Measurements from ENCODE around the gene ZNF600. TPM values are rescaled to one million over a fixed set of nuclear protein-coding genes. Genes with fewer than 3 reads are reported as not detected.

The ZNF600 gene
- total and polyA plus RNA-seq, 9 of the 15 experiments (the other 6 are each of a cell fraction or from before 2014, with no cell fraction given), result 5.7 to 21.5 (median 17.6) TPM

DNA sequence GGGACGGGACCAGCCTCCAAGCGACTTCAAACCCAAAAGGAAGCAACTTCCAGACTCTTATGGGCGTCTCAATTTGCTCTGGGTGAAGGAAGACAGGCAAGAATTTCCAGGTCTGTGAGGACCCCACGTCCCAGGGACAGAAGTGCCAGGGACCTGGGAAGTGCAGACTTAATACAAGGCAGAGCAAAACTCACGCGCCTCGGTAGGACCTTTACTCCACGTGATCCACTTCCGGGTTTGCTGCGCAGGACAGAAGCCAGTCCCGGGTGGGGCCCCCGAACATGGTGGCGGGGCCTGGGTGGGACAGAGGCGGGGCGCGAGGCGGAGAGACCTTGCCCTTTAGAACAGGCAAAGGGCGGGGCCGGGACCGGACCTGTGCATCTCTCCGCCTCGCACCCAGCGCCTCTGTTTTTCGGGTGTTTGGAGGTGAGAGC is 61.0 kb downstream of the ZNF600 start (continued):
- TF ChIP-seq ZNF277 (CRISPR knock-in tag; IDR thresholded peaks at IDR 0.05; ENCODE audit: borderline replicate concordance) (no peak), CHD2 (IDR thresholded peaks at IDR 0.05; ENCODE audit: low read depth, low read length) (no peak), TAF15 (IDR thresholded peaks at IDR 0.05; ENCODE audit: low read depth, low read length) (no peak), ZEB2 (IDR thresholded peaks at IDR 0.05) (no peak), MXD1 (CRISPR knock-in tag; IDR thresholded peaks at IDR 0.05; ENCODE audit: borderline replicate concordance, poor library complexity, severe bottlenecking) (no peak), STAT5B (CRISPR knock-in tag; IDR thresholded peaks at IDR 0.05) (no peak), HES1 (IDR thresholded peaks at IDR 0.05; ENCODE audit: low read depth) (no peak), POLR2AphosphoS5 (IDR thresholded peaks at IDR 0.05; ENCODE audit: control insufficient read depth, insufficient read depth, low read depth, low read length) (peak; percentile 48; the same call in 1 of the 2 replicates), ELF4 (CRISPR knock-in tag; IDR thresholded peaks at IDR 0.05) (peak; percentile 93), SRSF3 (IDR thresholded peaks at IDR 0.05; ENCODE audit: insufficient read depth, low read length) (no peak), ZFP30 (CRISPR knock-in tag; IDR thresholded peaks at IDR 0.05; ENCODE audit: borderline replicate concordance) (no peak), JUN (IDR thresholded peaks at IDR 0.05; ENCODE audit: borderline replicate concordance, low read depth, low read length) (peak; percentile 12; the same call in 1 of the 2 replicates), JUN (CRISPR knock-in tag; IDR thresholded peaks at IDR 0.05; ENCODE audit: borderline replicate concordance) (no peak), FOSL1 (tag; conservative IDR thresholded peaks at IDR 0.05) (peak; percentile 34; the same call in 1 of the 2 replicates), TAF1 (IDR thresholded peaks at IDR 0.05; ENCODE audit: control insufficient read depth, extremely low read depth, insufficient read depth, low read length, severe bottlenecking) (peak; percentile 23), EP400 (IDR thresholded peaks at IDR 0.05) (peak; percentile 77), CBFA2T2 (conservative IDR thresholded peaks at IDR 0.05) (peak; percentile 30; the same call in 1 of the 2 replicates), SAFB (IDR thresholded peaks at IDR 0.05; ENCODE audit: borderline replicate concordance, low read depth, low read length) (no peak), ZNF124 (CRISPR knock-in tag; IDR thresholded peaks at IDR 0.05) (no peak)
- TF ChIP-seq, protein P1, sequence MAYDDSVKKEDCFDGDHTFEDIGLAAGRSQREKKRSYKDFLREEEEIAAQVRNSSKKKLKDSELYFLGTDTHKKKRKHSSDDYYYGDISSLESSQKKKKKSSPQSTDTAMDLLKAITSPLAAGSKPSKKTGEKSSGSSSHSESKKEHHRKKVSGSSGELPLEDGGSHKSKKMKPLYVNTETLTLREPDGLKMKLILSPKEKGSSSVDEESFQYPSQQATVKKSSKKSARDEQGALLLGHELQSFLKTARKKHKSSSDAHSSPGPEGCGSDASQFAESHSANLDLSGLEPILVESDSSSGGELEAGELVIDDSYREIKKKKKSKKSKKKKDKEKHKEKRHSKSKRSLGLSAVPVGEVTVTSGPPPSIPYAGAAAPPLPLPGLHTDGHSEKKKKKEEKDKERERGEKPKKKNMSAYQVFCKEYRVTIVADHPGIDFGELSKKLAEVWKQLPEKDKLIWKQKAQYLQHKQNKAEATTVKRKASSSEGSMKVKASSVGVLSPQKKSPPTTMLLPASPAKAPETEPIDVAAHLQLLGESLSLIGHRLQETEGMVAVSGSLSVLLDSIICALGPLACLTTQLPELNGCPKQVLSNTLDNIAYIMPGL (CRISPR knock-in tag; IDR thresholded peaks at IDR 0.05), result no peak
- TF ChIP-seq, protein P2, sequence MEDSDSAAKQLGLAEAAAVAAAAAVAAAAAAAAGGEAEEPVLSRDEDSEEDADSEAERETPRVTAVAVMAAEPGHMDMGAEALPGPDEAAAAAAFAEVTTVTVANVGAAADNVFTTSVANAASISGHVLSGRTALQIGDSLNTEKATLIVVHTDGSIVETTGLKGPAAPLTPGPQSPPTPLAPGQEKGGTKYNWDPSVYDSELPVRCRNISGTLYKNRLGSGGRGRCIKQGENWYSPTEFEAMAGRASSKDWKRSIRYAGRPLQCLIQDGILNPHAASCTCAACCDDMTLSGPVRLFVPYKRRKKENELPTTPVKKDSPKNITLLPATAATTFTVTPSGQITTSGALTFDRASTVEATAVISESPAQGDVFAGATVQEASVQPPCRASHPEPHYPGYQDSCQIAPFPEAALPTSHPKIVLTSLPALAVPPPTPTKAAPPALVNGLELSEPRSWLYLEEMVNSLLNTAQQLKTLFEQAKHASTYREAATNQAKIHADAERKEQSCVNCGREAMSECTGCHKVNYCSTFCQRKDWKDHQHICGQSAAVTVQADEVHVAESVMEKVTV (CRISPR knock-in tag; IDR thresholded peaks at IDR 0.05), result no peak
